GM19463 (cell line): ENCODE measurements around the gene ABL1.

ENCODE experiments used
- ATAC-seq: cut with Tn5 transposase; IDR thresholded peaks from one replicate; pipeline ENCODE4 v1.9.1; 2021; ENCODE audit warnings: mild to moderate bottlenecking, moderate library complexity; ENCODE audit not compliant: unreplicated experiment

ABL1 gene

GRCh38 chr9:130824643-130825350, 10.3 kb upstream of the ABL1 start:
- no peak for ATAC-seq

- no peak for ATAC-seq
Observed at GRCh38 chr9:130825351-130825651, 9.8 kb upstream of the ABL1 start.

- ATAC-seq: no peak
Observed at GRCh38 chr9:130825809-130826208, 9.2 kb upstream of the ABL1 start.

DNA sequence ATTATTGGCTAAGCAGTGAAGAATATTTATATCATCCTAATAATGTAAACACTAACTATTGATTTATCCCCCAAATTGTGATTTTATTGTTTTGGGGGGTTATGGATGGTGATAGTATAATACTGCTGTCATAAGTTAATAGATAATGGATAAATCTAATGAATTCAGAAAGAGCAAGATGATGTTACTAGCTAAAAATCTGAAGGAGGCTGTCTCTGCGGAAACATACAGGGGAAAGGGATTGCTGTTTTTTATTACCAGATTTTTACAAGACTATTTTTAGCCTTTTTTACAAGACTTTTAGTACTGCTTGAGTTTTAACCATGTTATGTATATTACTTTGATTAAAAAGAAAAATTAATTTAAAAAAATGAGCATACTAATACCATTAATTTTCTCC, 5.3 kb upstream of the ABL1 start:
- no peak for ATAC-seq

DNA sequence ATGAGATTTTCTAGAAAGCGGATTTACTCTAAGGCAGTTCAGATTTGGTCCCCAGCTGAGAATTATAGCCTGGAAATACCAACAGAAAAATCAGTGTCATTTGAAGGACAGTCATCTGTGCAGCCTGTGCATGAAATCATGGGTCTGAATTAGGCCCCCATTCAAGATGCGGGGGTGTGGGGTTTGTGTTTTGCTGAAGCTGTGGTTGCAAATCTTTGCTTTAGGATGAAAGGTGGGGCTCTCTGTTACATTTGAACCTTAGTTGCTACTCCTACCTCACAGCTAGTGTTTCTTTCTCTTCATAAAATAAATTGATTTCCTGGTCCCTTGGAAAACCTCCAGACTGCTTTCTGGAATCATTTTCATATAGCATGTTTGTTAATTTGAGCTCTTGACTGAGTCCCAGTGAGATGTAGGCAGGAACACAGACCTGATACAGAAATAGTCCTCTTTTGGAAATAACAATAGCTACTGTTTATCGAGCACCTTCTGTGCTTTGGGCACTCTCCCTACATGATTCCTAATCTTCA, 4.8 kb upstream of the ABL1 start:
- no peak for ATAC-seq

DNA sequence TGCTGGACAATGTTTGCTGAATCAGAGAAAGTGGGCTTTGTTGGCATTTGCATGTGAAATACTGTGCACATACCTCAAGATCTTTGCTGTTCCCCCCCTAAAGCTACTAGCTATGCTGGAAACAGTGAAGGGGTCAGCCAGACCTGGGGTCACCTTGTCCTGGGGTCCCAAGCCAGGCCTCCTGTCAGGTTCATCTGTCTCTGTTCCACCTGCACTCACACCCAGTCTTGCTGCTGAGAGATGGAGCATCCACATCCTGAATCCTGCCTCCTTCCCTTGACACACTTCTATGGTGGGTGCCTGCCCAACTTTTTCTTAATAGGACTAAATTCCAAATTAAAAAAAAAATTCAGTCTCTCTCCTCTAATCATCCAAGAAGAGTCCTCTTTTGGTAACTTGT, 4.0 kb upstream of the ABL1 start:
- no peak for ATAC-seq

DNA sequence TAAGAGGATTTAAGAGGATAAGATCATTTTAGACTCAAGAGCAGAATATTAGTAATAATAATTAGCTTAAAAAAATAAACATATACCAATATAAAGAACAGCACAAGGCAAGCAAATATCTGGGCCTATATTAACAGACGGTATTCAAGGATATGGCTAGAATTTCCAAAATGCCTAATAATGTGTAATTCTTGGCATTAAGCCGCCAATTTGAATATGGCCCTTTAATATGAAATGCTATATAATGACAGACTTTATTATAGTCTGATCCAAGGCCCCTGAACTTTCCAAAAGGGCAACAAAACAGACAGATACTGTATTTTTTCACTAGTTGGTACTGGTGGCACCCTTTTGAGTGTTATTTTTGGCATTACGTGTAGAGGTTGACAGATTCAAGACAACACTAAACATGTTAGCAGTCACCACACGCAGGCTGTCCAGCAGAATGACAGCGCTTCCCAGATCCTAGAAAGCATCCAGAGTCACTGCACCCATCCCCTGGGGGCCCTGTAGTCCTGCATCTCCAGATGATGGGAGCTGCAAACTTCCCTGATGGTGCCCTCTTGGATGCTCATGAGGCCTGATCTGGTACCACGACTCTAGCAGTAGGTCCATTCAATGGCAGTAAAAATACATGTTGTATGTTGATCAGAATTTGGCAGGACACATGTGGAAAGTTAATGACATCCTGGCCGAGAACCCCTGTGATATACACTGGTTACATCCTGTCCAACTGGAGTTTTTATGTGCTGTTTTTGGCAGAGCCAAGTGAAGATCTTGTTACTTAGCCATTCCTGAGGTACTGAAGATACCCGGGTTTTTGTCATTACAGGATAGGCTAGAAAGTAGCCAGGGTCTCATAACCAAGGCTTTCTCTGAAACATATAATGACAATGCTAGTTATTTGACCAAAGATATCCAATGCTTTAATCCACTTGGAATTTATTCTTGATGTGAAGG, 1.7 kb upstream of the ABL1 start:
- ATAC-seq: no peak

GRCh38 chr9:130835441-130836298, 616 bp downstream of the ABL1 start:
- ATAC-seq: peak; percentile 37

- no peak for ATAC-seq
Observed at GRCh38 chr9:130837002-130837511, 2.0 kb downstream of the ABL1 start.

GRCh38 chr9:130837643-130838042, 2.6 kb downstream of the ABL1 start:
- no peak for ATAC-seq

DNA sequence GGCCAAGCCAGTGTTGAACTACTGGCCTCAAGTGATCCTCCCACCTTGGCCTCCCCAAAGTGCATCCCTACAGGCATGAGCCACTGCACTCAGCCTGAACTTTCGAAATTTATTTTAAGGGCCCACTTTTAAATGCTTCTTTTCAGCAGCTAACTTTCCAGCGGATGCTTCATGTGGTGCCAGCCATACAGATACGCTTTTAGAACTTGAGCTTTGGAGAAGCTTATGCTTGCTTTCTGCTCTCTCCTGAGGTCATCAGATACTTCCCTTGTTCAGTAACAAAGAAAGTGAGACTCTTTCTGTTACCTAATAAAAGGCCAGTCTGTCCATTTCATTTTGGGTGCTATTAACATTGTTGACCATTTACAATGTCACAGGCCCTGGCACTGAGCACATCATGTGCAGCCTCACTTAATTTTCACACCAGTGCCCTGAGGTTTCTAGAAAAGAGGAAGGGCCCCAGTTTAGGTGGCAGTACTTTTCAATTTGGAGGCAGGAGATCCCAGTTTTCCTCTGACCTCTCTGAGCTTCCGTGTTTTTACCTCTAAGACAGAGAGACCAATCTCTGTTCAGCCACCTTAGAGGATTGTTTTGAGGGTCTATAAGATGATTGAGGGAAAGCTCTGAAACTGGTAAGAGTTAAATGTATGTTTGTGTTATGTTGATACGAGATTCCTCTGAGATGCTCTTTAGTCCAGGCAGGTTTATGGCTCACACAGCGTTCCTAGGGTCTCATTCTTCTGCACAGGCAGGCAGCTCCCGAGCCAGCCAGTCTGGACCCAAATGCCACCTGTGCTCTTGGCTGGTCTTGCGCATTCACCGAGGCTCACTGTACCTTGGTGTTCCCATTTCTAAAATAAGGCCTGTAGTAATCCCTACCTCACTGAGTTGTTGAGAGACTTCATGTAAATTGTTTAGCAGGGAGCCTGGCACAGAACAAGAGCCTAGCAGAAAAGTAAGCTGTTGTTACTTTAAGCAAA, 4.4 kb downstream of the ABL1 start:
- ATAC-seq: no peak

GRCh38 chr9:130842545-130842944, 7.5 kb downstream of the ABL1 start:
- no peak for ATAC-seq

DNA sequence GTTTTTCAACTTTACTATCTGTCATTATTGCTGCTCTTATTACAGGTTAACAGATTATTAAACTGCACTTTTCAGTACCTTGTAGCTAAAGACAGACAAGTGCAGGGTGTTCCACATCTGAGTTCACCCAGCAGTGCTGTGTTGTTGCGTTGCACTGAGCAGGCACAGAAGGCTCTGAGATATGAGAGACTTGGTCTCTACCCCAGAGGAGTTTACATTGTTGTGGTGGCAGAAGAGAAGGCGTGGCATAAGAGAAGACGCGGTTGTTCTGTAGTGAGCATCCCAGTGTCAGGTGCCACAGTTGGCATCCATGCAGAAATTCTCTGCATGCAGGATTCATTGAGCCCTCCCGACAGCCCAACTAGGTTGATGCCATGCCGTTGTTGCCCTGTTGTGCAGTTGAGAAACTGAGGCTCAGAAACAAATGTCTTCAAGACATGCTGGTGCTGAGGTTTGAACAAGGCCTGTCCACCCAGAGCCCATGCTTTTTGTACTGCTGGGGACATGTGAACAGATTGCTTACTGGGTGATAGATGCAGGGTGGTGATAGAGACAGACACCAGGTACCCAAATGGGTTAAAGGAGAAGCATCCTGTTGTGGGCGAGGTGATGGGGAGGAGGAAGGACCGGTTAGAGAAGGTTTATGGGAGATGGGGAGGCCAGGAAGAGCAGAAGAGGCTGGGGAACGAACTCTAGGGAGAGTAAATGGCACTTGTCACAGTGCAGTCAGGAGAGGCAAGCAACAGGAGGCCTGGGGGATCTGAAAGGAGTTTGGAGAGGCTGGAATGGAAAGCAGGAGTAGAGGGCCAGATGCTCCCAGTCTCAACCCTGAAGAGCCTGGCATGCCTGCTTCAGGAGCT, 8.2 kb downstream of the ABL1 start:
- no peak for ATAC-seq

GRCh38 chr9:130844044-130844451, 9.0 kb downstream of the ABL1 start:
- no peak for ATAC-seq

- ATAC-seq: no peak
Observed at GRCh38 chr9:130845254-130845653, 10.2 kb downstream of the ABL1 start.

- ATAC-seq: no peak
Observed at GRCh38 chr9:130845901-130846481, 10.9 kb downstream of the ABL1 start.

DNA sequence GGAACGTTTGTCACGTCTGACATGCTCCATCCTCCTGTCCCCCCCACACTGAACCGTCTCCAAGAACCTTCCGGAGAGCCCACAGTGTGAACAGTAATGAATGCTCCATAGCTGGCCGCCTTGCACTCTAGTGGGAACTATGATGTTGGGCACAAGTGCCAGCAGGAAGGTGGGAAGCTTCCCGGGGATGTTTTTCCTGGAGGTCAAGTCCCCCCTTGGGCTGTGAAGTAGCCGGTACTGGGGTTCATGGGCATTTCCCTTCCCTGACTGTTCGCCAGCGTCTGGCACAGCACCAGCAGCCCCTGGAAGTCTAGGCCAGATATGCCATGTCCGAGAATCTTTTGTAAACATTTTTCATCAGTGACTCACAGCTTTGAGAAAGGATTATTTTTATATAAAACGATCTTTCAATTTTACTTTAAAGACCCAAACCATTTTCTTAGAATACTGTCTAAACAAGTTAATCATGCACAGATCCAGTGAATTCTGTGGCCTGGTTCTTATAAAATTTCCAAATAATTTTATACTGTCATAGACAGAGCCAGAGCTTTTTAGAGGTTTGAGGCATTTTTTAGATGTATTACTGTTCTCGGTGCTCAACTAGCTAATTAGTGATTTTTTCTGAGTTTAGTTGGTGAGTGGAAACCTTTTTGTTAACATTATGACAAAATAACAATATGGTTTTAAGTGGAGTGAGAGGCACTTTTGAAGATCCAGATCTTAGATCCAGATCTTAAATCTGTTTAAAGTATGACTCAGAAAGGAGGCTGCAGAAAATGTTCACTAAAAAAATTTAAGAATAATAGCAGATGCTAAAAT, 11.6 kb downstream of the ABL1 start:
- ATAC-seq: no peak
